Lower leg skin (tissue), 4 donors: ENCODE data around the gene SLC1A4. TPM values are rescaled to one million over a fixed set of nuclear protein-coding genes. Genes with fewer than 3 reads are reported as not detected.
"Not testable (repeated sequence)": the region's sequence is repeated elsewhere in the genome, so short reads cannot be mapped to it uniquely, and the experiment has no call there.

Source experiments
- DNase-seq, 2 donors: peaks; one replicate each; pipeline ENCODE4 v3.0.0-alpha.2; 2019; ENCODE audit warnings: low spot score in 2 of 2
- H3K4me3 ChIP-seq: fragments of 200-600 bp; sonication (generic); 2 replicates; pipeline ENCODE4 v1.5.1; 2017; ENCODE audit warnings: mild to moderate bottlenecking, low read depth; ENCODE audit not compliant: poor library complexity, severe bottlenecking
- POLR2A ChIP-seq, 2 donors: fragments of 450-650 bp; IDR thresholded peaks; one replicate each; pipeline ENCODE4 v1.6.1; 2016 to 2017; ENCODE audit warnings: antibody characterized with exemption in 2 of 2, mild to moderate bottlenecking in 1 of 2, moderate library complexity in 1 of 2
- WGBS, 2 donors: methylation state at CpG; one replicate each; pipeline ENCODE4 v1.1.5; 2018; 5-methylcytosine and 5-hydroxymethylcytosine counted together
- intact Hi-C: fragments of 100-400 bp; cut with DNase I; formaldehyde crosslinking; loops from one replicate; pipeline ENCODE4 v1.15.0; 2023; ENCODE audit warnings: low total_unique reads
- total RNA-seq, 4 donors: library from RNA; depleted of rRNA; stranded (reverse); fragments of >200 nt; gene quantifications; one replicate each; pipeline ENCODE4 v1.1.0, GENCODE V29; 2016
- TF ChIP-seq, protein P1 (sequence below), 3 donors: fragments of 450-650 bp; IDR thresholded peaks; one replicate each; pipeline ENCODE4 v1.5.1; 2016; ENCODE audit warnings: antibody characterized with exemption in 3 of 3, mild to moderate bottlenecking in 3 of 3, moderate library complexity in 2 of 3

The SLC1A4 gene
- total RNA-seq, 4 donors from 2014 or later: 8.3 to 31.1 (median 18.0) TPM

DNA sequence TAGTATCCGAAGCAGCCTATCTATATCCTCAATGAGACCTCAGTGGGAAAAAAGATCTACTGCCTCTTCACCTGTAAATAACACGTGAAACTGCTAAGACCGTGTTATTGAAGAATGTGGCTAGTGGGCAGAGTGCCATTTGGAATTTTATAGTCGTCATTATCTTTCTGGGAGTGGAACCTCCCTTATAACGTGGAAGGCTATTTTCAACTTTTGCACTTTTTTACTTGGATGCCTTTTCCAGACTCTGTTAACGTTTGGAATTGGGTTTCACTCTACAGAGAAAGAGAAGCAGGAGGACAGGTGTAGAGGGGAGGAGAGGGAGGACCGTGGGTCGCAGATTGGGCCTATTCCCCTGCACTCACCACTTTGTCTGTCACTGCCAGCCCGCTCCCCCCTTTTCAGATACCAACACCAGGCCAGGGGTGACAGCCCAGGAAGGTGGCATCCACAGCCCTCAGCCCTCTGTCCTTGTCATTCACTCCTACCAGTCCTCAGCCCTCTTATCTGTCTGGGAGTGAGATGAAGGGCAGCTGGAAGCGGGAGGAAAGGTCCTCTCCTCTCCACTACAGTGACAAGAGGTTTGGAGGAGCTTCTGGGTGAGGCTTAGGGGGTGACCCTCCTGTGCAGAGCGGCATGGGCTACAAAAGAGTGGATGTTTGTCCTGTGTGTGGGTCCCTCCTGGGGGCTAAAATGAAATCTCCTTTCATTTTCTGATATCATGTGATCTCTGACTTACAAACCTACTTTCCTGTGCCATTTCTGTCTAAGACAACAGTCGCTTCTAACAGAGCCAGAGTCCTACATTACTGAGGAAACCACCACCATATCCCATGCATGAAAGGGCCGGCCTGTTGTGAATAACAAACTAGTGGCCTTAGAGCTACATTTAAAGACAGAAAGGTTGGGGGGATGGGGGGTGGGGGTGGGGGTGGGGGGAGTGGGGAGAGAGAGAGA is 43.1 kb downstream of the SLC1A4 start:
- intact Hi-C loops: loop anchor here (10.0 kb wide), 1 partner anchor 357 kb away; no protein-coding TSS in a partner anchor
- WGBS, 2 donors: 64% methylated on average over 13 of the region's 13 CpGs
- no peak for TF ChIP-seq POLR2A (IDR thresholded peaks at IDR 0.05)
- TF ChIP-seq, protein P1, sequence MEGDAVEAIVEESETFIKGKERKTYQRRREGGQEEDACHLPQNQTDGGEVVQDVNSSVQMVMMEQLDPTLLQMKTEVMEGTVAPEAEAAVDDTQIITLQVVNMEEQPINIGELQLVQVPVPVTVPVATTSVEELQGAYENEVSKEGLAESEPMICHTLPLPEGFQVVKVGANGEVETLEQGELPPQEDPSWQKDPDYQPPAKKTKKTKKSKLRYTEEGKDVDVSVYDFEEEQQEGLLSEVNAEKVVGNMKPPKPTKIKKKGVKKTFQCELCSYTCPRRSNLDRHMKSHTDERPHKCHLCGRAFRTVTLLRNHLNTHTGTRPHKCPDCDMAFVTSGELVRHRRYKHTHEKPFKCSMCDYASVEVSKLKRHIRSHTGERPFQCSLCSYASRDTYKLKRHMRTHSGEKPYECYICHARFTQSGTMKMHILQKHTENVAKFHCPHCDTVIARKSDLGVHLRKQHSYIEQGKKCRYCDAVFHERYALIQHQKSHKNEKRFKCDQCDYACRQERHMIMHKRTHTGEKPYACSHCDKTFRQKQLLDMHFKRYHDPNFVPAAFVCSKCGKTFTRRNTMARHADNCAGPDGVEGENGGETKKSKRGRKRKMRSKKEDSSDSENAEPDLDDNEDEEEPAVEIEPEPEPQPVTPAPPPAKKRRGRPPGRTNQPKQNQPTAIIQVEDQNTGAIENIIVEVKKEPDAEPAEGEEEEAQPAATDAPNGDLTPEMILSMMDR (IDR thresholded peaks at IDR 0.05): no peak

GRCh38 chr2:65033178-65033577 is 44.0 kb downstream of the SLC1A4 start:
- intact Hi-C loops: loop anchor here (10.0 kb wide), 1 partner anchor 358 kb away; no protein-coding TSS in a partner anchor
- 84 to 85% methylated on average over 4 of the region's 4 CpGs for WGBS, 2 donors
- DNase-seq: no peak
- no peak overlapping the region for H3K4me3 ChIP-seq
- no peak for TF ChIP-seq POLR2A (IDR thresholded peaks at IDR 0.05)
- TF ChIP-seq, protein P1 (IDR thresholded peaks at IDR 0.05): no peak

More for the DNA sequence above, 43.1 kb downstream of the SLC1A4 start:
- DNase-seq: peak in 1 of 2 donors; percentile 74
- H3K4me3 ChIP-seq: no peak overlapping the region

GRCh38 chr2:65033667-65034066 is 44.5 kb downstream of the SLC1A4 start:
- not testable (repeated sequence) for H3K4me3 ChIP-seq, DNase-seq
- intact Hi-C loops: loop anchor here (10.0 kb wide), 1 partner anchor 359 kb away; no protein-coding TSS in a partner anchor
- 87 to 93% methylated on average over 4 of the region's 4 CpGs for WGBS, 2 donors

DNA sequence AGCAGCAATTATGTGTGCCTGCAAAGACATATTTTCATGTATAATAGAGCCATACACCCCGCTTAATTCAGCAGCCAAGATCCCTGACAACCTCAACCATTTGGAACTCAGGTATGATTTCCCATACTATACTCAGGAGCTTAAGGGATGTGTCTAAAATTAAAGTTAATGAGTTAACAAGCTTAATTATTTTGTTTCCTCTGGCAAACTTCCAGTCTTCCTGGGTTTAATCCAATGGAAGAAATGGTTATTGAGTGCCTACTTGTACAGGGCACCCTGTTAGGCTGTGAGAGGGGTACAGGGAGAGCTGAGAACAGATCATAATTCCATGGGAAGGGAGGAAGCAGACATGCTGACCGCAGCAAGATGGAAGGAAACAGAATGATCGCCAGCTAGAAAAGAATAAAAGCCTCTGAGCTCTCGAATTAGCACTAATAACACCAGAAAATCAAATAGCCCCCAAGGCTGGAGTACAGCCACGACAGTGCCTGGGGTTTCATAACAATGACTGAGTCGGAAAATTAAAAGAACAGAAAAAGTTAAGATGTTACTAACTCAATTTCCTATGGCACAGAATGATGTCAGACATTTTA is 46.2 kb downstream of the SLC1A4 start:
- 68 to 69% methylated on average over 6 of the region's 6 CpGs for WGBS, 2 donors
- intact Hi-C loops: loop anchor here (10.0 kb wide), 1 partner anchor 361 kb away; no protein-coding TSS in a partner anchor
- peak in 1 of 2 donors; percentile 13 for DNase-seq

GRCh38 chr2:65037178-65037577 is 48.0 kb downstream of the SLC1A4 start:
- 78 to 87% methylated on average over 3 of the region's 3 CpGs for WGBS, 2 donors
- intact Hi-C loops: loop anchor here (2.0 to 10.0 kb wide), 2 partner anchors 118 to 362 kb away; no protein-coding TSS in a partner anchor

More for the DNA sequence above, 46.2 kb downstream of the SLC1A4 start:
- H3K4me3 ChIP-seq: no peak overlapping the region
- no peak for TF ChIP-seq POLR2A (IDR thresholded peaks at IDR 0.05)
- TF ChIP-seq, protein P1 (IDR thresholded peaks at IDR 0.05): no peak

More at GRCh38 chr2:65037178-65037577, 48.0 kb downstream of the SLC1A4 start:
- H3K4me3 ChIP-seq: no peak overlapping the region
- no peak for TF ChIP-seq POLR2A (IDR thresholded peaks at IDR 0.05)
- TF ChIP-seq, protein P1 (IDR thresholded peaks at IDR 0.05): no peak
- DNase-seq: peak in 1 of 2 donors; percentile 50
